Activated T-cell treated with anti-CD3 and anti-CD28 coated beads, Interleukin-2, amount 50 U/mL, for 48 hours (primary cell): Measurements from ENCODE around the gene GMPR.
A peak's percentile ranks its signal among the peaks of the same experiment; 100 is the strongest.
"Not testable (repeated sequence)": the region's sequence is repeated elsewhere in the genome, so short reads cannot be mapped to it uniquely, and the experiment has no call there.

Source experiments
- DNase-seq, 2 experiments: peaks; one replicate each; pipeline ENCODE4 v3.0.0-alpha.2; 2020

Gene GMPR

DNA sequence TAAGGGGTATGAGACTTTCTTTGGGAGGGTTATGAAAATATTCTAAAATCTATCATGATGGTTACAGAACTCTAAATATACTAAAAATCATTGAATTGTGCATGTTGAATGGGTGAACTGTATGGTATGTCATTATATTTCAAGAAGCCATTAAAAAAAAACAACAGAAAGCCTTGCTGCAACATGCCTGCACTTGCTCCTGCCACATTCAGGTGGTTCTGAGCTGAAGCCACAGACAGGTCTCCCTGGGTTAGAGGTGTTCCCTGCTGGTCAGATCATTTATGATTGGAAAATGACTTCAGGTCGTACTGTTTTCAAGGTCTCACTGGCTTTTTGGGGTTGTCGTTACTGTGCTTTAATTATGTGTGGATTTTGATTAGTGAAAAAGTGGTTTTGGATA is 13.3 kb downstream of the GMPR start:
- DNase-seq, result no peak

DNA sequence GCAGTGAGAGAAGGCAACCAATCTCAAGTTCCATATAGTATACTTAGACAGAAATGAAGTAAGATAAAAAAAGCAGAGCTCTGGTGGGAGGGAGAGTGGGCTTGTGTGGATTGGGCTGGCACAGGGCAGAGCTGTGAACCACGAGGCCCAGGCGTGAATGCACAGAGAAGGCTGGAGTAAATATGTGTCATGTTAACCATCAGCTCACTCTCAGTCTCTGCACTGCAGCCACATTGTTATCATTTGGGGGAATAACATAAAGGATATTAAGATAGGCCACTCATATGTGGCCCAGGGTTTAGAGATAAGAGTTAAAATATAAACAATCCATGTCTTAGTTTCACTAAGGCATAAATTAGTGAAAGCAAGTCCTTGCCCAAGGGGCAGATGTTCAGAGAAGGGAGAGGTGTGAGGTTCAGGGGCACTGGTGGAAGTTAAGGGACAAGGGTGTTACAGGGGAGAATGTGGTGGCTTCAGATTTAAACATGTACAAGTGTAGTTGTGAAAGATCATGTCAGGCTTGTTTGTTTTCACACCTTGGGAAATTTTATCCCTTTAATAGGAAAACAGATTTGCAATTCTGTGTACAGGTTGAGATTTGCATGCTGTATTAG is 14.4 kb downstream of the GMPR start:
- DNase-seq, result no peak

DNA sequence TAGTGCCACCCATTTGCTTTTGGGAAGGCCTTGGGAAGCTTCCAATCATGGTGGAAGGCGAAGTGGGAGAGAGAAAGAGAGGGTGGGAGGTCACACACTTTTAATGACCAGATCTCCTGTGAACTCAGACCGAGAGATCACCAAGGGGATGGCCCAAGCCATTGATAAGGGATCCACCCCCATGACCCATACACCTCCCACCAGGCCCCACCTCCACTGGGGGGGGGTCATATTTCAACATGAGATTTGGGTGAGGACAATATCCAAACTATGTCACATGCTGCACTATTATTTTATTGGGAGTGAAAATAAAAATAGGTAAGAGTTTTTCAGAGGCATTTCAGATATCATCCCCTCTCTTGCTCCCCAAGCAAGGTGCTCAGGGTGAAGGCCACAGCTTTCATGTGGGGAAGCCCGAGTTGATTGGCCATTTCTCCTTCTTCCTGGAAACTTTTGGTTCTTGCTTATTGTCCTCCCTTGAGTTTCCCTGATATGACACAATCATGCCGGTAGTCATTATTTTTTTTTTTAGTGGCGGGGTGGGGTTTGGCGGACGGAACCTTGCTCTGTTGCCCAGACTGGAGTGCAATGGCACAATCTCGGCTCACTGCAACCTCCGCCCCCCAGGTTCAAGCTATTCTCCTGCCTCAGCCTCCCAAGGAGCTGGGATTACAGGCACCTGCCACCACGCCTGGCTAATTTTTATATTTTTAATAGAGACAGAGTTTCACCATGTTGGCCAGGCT is 15.2 kb downstream of the GMPR start:
- DNase-seq, result no peak

DNA sequence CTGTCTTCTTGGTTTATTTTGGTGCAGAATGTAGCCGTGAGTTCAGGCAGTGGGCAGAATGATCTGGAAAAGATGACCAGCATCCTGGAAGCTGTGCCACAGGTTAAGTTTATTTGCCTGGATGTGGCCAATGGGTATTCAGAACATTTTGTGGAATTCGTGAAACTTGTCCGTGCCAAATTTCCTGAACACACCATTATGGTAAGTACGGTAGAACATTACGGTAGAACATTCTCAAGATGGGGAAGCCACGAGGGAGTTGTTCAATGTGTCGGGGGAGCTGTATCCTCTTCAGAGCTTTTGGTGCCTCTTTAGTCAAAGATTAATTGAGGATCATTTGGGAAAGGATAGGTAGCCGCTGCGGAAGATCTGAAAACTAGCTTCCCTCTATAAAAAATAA is 16.1 kb downstream of the GMPR start:
- no peak for DNase-seq

DNA sequence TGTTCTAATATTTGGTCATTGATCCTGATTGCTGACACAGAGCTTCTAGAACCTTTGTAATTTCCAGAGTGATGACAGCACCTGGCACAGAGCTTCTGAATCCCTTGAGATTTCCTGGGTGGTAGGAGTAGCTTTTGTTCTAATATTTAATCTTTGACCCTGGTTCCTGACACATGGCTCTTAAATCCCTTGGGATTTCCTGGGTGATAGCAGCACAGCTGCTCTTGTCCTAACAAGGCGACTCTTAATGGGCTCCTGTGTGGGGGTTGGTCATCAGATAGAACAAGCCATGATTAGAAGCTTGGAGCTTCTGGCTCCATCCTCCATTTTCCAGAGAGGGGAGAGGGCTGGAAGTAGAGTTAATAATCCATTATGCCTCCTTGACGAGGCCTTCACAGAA is 18.4 kb downstream of the GMPR start:
- DNase-seq, result no peak

DNA sequence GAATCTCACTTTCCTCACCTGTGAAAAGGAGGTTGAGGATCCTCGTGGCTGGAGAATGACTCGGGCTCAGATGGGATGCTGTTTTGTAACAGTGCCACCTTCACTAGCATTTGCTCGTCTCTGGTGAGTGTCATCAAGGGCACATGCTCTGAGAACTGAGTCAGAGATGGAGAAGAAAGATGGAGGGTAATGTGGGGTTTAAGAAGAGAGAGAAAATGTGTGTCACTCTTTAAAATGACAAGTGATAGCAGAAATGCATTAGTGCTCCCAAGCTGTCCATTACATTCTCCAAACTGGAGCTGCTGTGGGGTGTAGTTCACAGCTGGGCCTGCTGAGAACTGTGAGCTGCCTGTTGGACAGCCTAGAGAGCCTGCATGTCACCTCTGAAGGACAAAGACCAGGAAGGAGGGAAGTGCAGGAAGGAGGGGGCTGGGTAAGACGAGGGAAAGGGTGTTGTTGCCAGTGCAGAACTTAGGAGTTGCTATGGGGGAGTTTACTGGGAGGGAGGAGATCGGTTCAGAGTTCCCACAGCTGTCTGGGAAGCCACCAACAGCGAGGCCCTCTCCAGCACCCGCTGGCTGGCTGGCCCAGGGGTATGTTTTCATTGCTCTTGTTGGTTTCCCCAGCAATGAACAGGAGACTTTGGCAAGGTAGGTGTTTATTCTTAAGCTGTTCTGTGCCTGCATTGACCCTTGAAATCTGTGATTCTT is 19.8 kb downstream of the GMPR start:
- peak in 1 of 2 experiments; percentile 26 for DNase-seq

DNA sequence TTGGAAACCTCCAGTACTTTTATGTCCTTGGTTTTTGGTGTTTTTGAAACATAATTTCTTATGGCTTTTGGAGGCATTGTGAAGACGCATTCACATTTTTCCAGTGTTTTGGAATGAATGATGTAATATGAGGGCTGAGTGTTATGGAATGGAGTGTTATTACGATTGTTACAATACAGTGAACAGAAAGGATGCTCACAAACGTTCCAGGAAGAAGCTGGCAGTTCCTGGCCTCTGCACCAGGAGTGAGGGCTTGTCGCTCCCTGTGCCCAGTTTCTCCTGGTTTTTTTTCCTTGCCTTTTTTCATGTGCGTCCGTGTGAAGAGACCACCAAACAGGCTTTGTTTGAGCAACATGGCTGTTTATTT is 20.3 kb downstream of the GMPR start:
- DNase-seq, result no peak

DNA sequence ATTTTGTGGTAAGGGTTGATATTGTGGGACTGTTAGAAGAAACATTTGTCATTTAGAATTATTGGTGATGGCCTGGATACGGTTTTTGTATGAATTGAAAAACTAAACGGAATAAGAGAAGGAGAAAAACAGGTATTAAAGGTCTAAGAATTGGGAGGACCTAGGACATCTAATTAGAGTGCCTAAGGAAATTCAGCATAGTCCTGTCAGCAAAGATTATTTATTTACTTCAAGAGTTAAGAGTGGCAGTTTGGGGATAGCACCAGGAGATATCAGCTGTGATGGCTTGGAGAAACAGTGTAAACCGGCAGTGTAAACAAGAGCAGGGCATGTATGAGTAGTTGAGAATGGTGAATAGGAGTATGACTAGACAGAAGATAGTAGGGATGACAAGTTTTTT is 21.2 kb downstream of the GMPR start:
- DNase-seq, result not testable (repeated sequence)

DNA sequence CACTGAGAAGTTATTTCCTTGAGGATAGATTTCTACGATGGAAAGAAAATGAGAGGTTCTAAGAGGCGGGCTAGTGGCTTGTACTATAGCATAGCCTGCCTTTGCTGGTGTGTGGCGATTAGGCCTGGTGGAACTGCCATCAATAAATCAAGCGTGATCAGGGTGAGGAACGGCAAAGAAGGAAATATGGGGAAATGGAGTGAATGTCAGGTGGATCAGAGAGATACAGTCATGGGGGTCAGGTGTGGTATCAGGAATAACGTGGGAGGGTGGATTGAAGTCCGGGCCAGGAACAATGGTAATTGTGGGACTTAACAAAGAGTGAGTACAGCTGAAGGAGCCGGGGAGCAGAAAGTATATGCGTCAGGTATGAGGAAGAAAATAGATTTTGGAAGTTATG is 22.2 kb downstream of the GMPR start:
- DNase-seq, result not testable (repeated sequence)

DNA sequence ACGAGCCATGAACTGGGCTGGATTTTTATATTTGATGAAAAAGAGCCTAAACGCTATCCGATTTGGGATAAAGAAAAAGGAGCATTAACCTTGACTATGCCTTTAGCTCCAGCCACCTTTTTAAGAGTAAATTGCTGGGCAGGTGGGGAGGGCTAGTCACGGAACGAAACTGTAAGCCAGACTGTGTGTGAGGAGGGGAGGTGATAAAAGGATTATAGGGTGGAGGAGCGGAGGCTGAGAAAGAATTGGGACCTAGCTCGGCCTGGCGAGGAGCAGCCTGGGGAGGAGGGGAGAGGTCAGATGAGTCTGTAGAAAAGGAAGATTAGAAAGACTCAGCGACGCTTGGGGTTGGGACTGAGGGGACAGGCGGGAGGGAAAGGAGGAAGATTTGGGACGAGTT is 24.4 kb downstream of the GMPR start:
- not testable (repeated sequence) for DNase-seq

DNA sequence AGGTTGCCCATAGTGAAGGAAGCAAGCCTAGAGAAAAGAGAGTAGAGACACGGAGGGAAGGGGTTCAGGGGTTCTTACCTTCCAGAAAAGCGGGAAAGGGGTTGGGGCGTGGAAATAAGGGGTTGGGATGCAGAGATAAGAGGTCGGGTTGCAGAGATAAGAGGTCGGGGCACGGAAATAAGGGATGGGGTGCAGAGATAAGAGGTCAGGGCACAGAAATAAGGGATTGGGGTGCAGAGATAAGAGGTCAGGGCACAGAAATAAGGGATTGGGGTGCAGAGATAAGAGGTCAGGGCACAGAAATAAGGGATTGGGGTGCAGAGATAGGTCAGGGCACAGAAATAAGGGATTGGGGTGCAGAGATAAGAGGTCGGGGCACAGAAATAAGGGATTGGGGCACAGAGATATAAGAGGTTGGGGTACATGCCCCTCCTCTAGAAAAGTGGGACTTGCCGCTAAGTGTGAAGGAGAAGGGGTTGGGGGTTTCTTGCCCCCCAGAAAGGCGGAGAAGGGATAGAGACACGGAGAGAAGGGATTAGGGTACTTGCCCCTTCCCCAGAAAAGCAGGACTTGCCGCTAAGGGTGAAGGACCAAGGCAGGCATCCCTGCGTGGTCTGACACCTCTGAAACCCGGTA is 25.2 kb downstream of the GMPR start:
- DNase-seq, result not testable (repeated sequence)

DNA sequence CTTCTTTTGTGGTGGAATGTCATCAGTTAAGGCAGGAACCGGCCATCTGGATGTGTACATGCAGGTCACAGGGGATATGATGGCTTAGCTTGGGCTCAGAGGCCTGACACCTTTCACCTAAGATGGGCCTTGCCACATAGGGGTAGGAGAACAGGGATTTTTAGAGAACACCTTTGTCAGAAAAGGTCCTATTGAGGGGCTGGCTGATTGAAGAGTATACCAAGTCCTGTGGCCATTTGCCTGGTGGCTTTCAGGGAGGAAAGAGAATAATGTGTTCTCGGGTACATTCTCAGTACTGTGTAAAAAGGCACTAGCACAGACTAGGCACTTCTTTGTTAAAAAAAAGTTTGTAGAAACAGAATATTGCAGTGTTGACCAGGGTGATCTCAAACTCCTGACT is 26.4 kb downstream of the GMPR start:
- DNase-seq, result no peak

DNA sequence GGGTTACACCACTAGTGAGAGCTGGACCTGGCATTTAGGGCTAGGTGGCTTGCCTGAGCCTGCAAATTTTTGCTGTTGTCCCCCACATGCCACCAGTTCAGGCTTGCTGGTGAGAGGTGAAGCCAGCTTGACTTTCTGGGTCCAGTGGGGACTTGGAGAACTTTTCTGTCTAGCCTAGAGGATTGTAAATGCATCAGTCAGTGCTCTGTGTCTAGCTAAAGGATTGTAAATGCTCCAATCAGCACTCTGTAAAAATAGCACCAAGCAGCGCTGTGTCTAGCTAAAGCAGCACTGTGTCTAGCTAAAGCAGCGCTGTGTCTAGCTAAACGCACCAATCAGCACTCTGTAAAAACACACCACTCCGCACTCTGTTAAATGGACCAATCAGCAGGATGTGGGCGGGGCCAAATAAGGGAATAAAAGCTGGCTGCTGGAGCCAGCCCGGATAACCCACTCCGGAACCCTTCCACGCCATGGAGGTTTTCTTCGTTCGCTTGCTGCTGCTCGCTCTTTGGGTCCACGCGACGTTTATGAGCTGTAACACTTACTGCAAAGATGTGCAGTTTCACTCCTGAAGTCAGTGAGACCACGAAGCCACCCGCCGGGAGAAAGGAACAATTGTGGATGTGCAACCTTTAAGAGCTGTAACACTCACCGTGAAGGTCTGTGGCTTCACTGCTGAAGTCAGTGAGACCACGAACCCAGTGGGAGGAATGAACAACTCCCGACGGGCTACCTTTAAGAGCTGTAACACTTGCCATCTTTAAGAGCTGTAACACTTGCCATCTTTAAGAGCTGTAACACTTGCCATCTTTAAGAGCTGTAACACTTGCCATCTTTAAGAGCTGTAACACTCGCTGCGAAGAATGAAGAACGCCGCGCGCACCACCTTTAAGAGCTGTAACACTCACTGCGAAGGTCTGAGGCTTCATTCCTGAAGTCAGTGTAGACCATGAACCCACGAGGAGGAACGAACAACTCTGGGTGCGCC is 27.3 kb downstream of the GMPR start:
- DNase-seq, result no peak

DNA sequence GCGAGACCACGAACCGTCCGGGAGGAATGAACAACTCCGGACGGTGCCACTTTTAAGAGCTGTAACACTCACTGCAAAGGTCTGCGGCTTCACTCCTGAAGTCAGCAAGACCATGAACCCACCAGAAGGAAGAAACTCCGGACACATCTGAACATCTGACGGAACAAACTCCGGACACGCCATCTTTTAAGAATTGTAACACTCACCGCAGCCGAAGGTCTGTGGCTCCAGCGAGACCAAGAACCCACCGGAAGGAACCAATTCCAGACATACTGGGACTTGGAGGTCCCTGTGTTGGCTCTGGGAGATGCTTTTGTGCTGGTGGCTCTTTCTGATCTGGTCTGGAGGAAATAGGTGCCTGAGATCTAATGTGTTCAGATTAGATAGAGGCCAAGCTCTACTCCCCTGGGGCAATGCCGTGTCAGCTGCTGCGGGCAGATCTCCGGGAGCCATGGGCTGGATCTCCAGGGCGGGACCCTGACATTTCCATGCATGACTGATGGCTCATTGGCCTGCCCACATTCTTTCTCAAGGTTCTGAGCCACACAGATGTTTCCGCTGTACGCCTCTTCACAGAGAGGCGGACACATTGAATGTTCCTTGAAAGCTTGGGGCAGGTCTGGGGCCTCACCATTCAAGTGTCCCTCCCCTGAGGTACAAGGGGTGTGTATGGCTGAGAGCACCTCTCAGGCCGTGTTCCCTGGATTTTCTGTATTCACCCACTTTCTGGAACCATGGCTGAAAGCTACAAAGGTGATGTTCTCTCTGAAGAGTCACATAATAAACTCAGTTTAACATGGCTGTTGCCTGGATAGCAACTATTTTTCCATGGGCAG is 29.3 kb downstream of the GMPR start:
- no peak for DNase-seq

DNA sequence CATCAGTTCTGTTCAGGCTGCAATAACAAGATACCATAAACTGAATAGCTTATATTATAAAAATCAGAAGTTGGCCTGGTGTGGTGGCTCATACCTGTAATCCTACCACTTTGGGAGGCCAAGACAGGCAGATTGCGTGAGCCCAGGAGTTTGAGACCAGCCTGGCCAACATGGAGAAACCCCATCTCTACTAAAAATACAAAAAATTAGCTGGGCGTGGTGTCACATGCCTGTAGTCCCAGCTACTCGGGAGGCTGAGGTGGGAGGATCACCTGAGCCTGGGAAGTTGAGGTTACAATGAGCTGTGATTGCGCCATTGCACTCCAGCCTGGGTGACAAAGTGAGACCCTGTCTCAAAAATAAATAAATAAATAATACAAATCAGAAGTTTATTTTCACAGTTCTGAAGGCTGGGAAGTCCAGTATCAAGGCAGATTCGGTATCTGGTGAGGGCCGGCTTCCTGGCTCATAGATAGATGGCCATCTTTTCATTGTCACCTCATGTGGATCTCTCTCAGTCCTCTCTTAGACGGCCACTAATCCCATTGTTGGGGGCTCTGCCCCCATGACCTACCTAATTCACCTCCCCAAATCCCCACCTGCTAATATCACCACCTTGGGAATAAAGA is 31.2 kb downstream of the GMPR start:
- DNase-seq, result not testable (repeated sequence)

DNA sequence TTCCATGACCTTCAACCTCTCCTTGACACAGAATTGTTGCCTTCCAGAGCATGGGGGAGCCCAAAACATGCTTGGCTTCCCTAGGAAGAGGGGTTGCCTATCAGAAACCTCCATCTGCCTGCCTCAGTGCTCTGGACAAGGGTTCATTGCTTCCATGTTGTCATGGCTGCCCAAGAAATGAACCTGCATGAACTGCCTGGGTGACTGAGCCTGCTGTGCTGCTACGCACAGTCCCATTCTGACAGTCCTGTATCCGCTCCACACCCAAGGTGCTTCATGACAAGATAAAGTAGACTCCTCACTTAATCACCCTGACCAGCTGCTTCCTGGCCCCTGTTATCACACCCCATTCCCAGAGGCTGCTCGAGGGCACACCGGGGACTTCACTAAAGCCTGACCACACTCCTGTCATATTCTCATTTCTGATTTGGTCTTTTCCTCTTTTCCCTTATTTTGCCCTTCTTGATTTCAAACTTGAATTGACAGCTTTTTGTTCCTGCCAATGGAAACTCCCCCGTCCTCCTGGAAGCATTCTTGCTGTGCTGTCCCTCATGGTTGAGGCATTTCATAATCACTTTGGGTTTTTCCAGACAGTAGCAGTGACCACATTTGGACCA is 31.9 kb downstream of the GMPR start:
- no peak for DNase-seq

DNA sequence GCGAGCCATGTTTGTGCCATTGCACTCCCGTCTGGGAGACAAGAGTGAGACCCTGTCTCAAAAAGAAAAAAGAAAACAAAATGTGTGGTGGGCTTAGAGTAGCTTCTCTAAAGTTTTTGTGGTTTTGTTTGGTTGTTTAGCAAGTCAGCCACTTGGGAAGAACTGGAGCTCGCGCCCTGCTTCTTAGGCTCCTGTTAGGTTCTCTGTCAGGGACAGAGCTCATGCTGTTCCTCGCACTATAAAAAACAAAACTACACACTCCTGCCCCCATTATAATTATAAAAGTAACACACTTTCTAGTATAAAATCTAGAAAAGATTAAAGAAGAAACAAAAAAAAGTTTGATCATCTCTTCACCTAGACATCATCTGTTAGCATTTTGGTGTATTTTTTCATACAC is 33.0 kb downstream of the GMPR start:
- no peak for DNase-seq

DNA sequence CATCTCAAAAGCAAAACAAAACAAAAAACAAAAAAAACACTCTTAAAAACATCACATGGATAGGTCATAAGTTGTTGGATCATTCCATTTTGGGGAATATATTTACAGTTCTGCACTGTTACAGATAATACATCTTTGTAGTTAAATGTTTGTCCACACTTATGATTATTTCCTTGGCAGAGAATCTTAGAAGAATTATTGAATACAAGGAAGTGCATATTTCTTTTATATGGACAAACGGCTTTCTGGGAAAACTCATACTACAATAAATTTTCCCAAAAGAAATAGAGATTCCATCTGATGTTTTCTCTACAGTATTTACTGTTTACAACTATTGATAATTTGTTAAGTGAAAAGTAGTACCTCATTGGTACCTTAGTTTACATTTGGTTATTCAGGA is 33.8 kb downstream of the GMPR start:
- no peak for DNase-seq

DNA sequence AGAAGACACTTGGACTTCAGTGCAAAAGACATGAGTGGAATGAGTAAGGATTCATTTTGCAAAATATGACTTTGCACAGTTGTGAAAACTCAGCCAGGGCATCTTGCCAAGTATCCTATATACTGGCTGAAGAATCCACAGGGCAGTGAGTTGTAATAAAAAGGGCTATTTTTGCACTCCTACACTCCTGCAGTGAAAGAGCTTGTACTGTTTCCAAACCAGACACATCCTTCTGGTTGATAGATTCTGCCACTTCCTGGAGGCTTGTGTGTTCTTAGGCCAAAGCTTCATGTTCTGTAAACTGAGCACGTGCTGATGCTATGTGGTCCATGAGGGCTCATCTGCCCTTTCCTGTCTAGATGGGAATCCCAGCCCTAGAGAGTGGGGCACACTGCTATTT is 34.9 kb downstream of the GMPR start:
- no peak for DNase-seq

DNA sequence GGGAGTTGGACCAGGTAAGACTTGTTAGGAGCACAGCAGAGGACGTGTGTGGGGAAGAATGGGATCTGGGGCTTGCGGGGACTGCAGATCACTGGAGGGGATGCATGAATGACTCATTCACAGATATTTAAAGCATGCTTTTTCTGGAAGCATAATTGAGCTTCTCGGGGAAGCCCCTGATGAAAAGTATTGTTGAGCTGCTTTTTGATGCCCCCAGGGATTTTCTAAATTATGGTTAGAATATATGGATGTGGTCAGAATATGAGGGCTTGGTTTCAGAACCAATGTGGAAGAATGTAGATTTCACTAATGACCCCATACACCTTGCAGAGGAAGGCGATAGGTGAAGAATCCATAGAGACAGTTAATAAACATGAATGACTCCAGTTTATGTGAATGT is 36.1 kb downstream of the GMPR start:
- no peak for DNase-seq
